Epidermal melanocyte (primary cell): ENCODE results near the gene TBC1D14.

Experiments used
- DNase-seq: peaks from one replicate; pipeline ENCODE4 v3.0.0; 2011; ENCODE audit warnings: low spot score; ENCODE audit not compliant: insufficient read length

The TBC1D14 gene

GRCh38 chr4:6909113-6909969 is at the start of gene TBC1D14:
TBC1D14 (plus strand) TSS chr4:6909826; CDS start chr4:6923390, 13,564 bp downstream.
- DNase-seq: peak; percentile 96

GRCh38 chr4:6868386-6868785 is 41.2 kb upstream of the TBC1D14 start:
- DNase-seq: no peak

- DNase-seq: no peak
Observed at GRCh38 chr4:6869944-6870343, 39.7 kb upstream of the TBC1D14 start.

GRCh38 chr4:6873291-6873690 is 36.3 kb upstream of the TBC1D14 start:
- no peak for DNase-seq

- DNase-seq: no peak
Observed at GRCh38 chr4:6873792-6874461, 35.7 kb upstream of the TBC1D14 start.

GRCh38 chr4:6874981-6875380 is 34.6 kb upstream of the TBC1D14 start:
- DNase-seq: no peak

GRCh38 chr4:6875431-6875831 is 34.2 kb upstream of the TBC1D14 start:
- no peak for DNase-seq

GRCh38 chr4:6876440-6876839 is 33.2 kb upstream of the TBC1D14 start:
- DNase-seq: no peak

- no peak for DNase-seq
Observed at GRCh38 chr4:6877067-6877466, 32.6 kb upstream of the TBC1D14 start.

GRCh38 chr4:6878451-6879059 is 31.1 kb upstream of the TBC1D14 start:
- DNase-seq: no peak

- DNase-seq: no peak
Observed at GRCh38 chr4:6880691-6881090, 28.9 kb upstream of the TBC1D14 start.

GRCh38 chr4:6881908-6882307 is 27.7 kb upstream of the TBC1D14 start:
- DNase-seq: no peak

GRCh38 chr4:6884341-6884870 is 25.2 kb upstream of the TBC1D14 start:
- no peak for DNase-seq

GRCh38 chr4:6885953-6886557 is 23.6 kb upstream of the TBC1D14 start:
- DNase-seq: no peak

GRCh38 chr4:6886886-6887285 is 22.7 kb upstream of the TBC1D14 start:
- DNase-seq: no peak

GRCh38 chr4:6887591-6888371 is 21.8 kb upstream of the TBC1D14 start:
- no peak for DNase-seq

GRCh38 chr4:6888506-6889071 is 21.0 kb upstream of the TBC1D14 start:
- no peak for DNase-seq

GRCh38 chr4:6889101-6889735 is 20.4 kb upstream of the TBC1D14 start:
- DNase-seq: no peak

- DNase-seq: no peak
Observed at GRCh38 chr4:6889736-6890324, 19.8 kb upstream of the TBC1D14 start.

- no peak for DNase-seq
Observed at GRCh38 chr4:6890358-6890757, 19.3 kb upstream of the TBC1D14 start.
